GM18868 (cell line): ENCODE data around the gene AP1G2.
"Not testable (repeated sequence)": the region's sequence is repeated elsewhere in the genome, so short reads cannot be mapped to it uniquely, and the experiment has no call there.

Source experiments
- ATAC-seq: cut with Tn5 transposase; IDR thresholded peaks from one replicate; pipeline ENCODE4 v1.9.1; 2021; ENCODE audit warnings: mild to moderate bottlenecking, moderate library complexity; ENCODE audit not compliant: unreplicated experiment

The AP1G2 gene

GRCh38 chr14:23600806-23601205, 33.2 kb upstream of the AP1G2 start:
- no peak for ATAC-seq

GRCh38 chr14:23600322-23600707, 32.7 kb upstream of the AP1G2 start:
- ATAC-seq = no peak

DNA sequence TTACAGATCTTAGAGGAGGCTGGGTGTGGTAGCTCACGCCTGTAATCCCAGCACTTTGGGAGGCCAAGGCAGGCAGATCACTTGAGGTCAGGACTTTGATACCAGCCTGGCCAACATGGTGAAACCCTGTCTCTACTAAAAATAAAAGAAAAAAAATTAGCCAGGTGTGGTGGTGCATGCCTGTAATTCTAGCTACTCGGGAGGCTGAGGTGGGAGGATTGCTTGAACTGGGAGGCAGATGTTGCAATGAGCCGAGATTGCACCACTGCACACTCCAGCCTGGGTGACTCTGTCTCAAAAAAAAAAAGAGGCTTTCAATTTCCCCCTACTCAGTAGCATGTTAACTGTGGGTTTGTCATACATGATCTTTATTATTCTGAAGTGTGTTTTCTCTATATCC, 26.6 kb upstream of the AP1G2 start:
- ATAC-seq = not testable (repeated sequence)

DNA sequence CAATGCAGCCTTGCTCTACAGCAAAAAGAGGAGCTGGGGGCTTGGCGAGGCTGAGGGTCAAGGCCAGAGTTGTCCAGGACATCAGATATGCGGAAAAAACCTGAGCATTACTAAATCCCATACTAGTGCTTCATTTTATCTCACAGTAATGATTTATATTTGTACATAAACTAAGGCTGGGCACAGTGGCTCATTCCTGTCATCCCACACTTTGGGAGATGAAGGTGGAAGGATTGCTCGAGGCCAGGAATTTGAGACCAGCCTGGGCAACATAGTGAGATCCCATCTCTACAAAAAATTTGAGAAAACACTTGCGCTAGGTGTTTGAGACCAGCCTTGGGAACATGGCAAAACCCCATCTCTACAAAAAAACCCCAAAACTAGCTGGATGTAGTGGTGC, 22.6 kb upstream of the AP1G2 start:
- no peak for ATAC-seq

- ATAC-seq = no peak
Observed at GRCh38 chr14:23589606-23590005, 22.0 kb upstream of the AP1G2 start.

GRCh38 chr14:23588884-23589598, 21.4 kb upstream of the AP1G2 start:
- peak; percentile 98 for ATAC-seq

- not testable (repeated sequence) for ATAC-seq
Observed at GRCh38 chr14:23584527-23585203, 17.1 kb upstream of the AP1G2 start.

- ATAC-seq = not testable (repeated sequence)
Observed at GRCh38 chr14:23583761-23584526, 16.4 kb upstream of the AP1G2 start.

GRCh38 chr14:23582906-23583760, 15.5 kb upstream of the AP1G2 start:
- no peak for ATAC-seq

- ATAC-seq = no peak
Observed at GRCh38 chr14:23580948-23581281, 13.3 kb upstream of the AP1G2 start.

GRCh38 chr14:23580152-23580926, 12.7 kb upstream of the AP1G2 start:
- ATAC-seq = no peak

GRCh38 chr14:23579739-23580138, 12.1 kb upstream of the AP1G2 start:
- ATAC-seq = no peak

DNA sequence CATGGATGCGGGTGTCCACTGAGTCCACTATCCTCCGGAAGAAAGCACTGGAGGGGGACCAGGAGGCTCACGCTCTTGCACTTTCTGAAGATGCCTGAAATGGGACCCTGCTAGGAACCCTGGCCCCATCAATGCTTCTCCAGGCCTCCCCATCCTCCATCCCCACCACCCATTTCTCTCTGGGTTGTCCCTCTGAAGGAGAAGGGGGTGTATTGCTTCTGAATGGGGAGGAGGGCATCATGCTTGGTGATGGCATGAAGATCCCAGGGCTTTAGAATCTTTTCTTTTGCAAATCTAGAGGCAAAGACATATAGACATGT, 11.7 kb upstream of the AP1G2 start:
- no peak for ATAC-seq

GRCh38 chr14:23578560-23579310, 11.1 kb upstream of the AP1G2 start, which contains the start of gene JPH4:
Gene JPH4 (minus strand): TSS chr14:23578790. CDS start chr14:23577453, 1,337 bp downstream.
- no peak for ATAC-seq

GRCh38 chr14:23577710-23578392, 10.3 kb upstream of the AP1G2 start:
- ATAC-seq = no peak

DNA sequence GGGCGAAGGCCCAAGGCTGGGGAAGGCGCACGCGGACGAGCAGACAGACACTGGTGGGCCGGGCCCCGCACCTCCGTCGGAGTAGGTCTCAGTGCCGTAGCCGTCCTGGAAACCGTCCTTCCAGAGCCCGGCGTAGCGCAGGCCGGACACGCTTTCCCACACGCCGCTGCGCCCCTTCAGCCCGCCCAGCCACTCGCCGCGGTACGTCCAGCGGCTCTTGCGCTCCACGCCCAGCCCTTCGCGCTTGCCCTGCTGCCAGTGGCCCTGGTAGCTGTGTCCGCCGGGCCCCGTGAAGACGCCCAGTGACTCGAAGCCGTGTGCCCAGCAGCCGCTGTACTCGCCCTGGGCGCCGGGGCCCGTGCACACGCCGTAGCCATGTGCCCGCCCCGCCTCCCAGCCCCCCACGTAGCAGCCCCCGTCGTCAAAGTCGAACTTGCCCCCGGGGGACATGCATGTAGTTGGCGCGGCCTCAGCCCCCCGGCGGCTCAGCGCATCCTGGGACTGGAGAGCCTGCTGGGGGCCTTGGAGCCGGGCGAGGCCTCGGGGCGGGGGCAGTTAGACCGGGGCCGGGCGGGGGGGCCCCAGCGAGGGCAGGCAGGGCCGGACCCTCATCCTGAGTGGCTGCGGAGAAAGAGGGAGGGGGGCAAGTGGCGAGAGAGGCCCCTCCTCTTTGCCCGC, 9.6 kb upstream of the AP1G2 start:
- no peak for ATAC-seq

GRCh38 chr14:23573384-23574015, 5.9 kb upstream of the AP1G2 start:
- no peak for ATAC-seq

DNA sequence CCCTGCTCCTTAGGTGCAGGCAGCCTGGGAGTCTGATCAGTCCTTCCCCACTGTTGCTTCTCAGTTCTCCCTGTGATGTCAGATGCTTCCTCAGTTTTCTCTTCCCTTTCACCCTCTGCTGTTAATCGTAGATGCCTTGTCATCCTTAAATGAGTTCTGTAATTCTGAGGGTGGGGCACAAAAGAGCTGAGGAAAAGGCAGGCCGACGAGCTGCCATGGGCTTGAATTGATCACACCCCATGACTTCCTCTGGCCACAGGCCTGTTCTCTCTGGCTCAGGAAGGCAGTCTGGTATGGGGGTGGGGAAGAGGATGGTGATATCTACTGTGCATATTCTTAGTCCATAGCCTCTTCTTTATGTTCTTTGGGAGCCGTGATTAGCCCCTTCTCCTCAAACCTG, 5.2 kb upstream of the AP1G2 start:
- ATAC-seq = no peak
